GM10248 (cell line): ENCODE measurements around the gene CCSER2.
"Not testable (repeated sequence)": the region's sequence is repeated elsewhere in the genome, so short reads cannot be mapped to it uniquely, and the experiment has no call there.

Experiments used
- CTCF ChIA-PET: fragments of 300-600 bp; sonication (Branson Sonifier 250); formaldehyde crosslinking; extraction: SDS; loops from one replicate; lab custom pipeline; 2021; ENCODE audit warnings: antibody characterized with exemption; lab: Yijun Ruan, JAX
- POLR2A ChIA-PET: fragments of 350-650 bp; sonication (Branson Sonifier 250); formaldehyde crosslinking; extraction: SDS; loops from one replicate; lab custom pipeline; 2020; ENCODE audit warnings: antibody characterized with exemption; lab: Yijun Ruan, JAX
- DNase-seq: peaks from one replicate; pipeline ENCODE4 v3.0.0; 2012; ENCODE audit errors: extremely low spot score
- CTCF ChIP-seq: IDR thresholded peaks from 2 replicates; pipeline ENCODE4 v1.5.1; 2012; ENCODE audit warnings: mild to moderate bottlenecking, low read depth; ENCODE audit errors: extremely low read depth, missing control alignments, control extremely low read depth

CCSER2 gene

GRCh38 chr10:84341983-84342382 is 13.6 kb downstream of the CCSER2 start:
- POLR2A ChIA-PET, result no interaction called here
- TF ChIP-seq CTCF, result no peak
- CTCF ChIA-PET, result interaction anchor here (0.8 to 3.2 kb wide), 8 partner anchors 10 to 195 kb away, joined by 3 to 41 read pairs (median 5); no protein-coding TSS in a partner anchor
- no peak for DNase-seq

GRCh38 chr10:84342584-84342983 is 14.2 kb downstream of the CCSER2 start:
- CTCF ChIA-PET, result interaction anchor here (0.8 to 3.2 kb wide), 5 partner anchors 10 to 195 kb away, joined by 3 to 41 read pairs (median 6); no protein-coding TSS in a partner anchor
- TF ChIP-seq CTCF, result no peak
- DNase-seq, result no peak
- POLR2A ChIA-PET, result no interaction called here

GRCh38 chr10:84343831-84344230 is 15.4 kb downstream of the CCSER2 start:
- no peak for DNase-seq
- no peak for TF ChIP-seq CTCF
- ChIA-PET CTCF (interaction anchor here (1.0 kb wide), 1 partner anchor 8 kb away, joined by 7 read pairs; no protein-coding TSS in a partner anchor), POLR2A (interaction anchor here (0.5 kb wide), 1 partner anchor 16 kb away, joined by 3 read pairs; no protein-coding TSS in a partner anchor)

- POLR2A ChIA-PET, result no interaction called here
- no peak for DNase-seq
- TF ChIP-seq CTCF, result no peak
- CTCF ChIA-PET, result interaction anchor here (1.1 to 1.3 kb wide), 2 partner anchors 12 to 77 kb away, joined by 3 to 4 read pairs; no protein-coding TSS in a partner anchor
Measured at GRCh38 chr10:84344526-84344925, 16.1 kb downstream of the CCSER2 start.

GRCh38 chr10:84347575-84348002 is 19.2 kb downstream of the CCSER2 start:
- POLR2A ChIA-PET, CTCF ChIA-PET, DNase-seq: not testable (repeated sequence)

- CTCF ChIA-PET, result no interaction called here
- no peak for TF ChIP-seq CTCF
- DNase-seq, result no peak
- POLR2A ChIA-PET, result no interaction called here
Measured at GRCh38 chr10:84348447-84348846, 20.1 kb downstream of the CCSER2 start.

GRCh38 chr10:84348860-84349259 is 20.5 kb downstream of the CCSER2 start:
- no peak for TF ChIP-seq CTCF
- no peak for DNase-seq
- POLR2A ChIA-PET, result no interaction called here
- CTCF ChIA-PET, result interaction anchor here (2.0 kb wide), 1 partner anchor 85 kb away, joined by 7 read pairs; no protein-coding TSS in a partner anchor
